Activated T-helper 2 cell treated with anti-CD3 and anti-CD28 coated beads, Interferon-gamma antibody, Interleukin-2, Interleukin-4, amounts not matched to agents 10 μg/mL and 5 μg/mL and 100 μg/mL, durations not matched to agents 14 hours and 24 hours and 36 hours (primary cell): ENCODE measurements around the gene ACO2. TPM values are rescaled to one million over a fixed set of nuclear protein-coding genes. Genes with fewer than 3 reads are reported as not detected.
"Not testable (repeated sequence)": the region's sequence is repeated elsewhere in the genome, so short reads cannot be mapped to it uniquely, and the experiment has no call there.

ENCODE experiments used
- DNase-seq: peaks from one replicate; pipeline ENCODE4 v3.0.0; 2021; ENCODE audit warnings: low spot score
- H3K27ac Mint-ChIP-seq: one replicate; pipeline ENCODE4 v1.8.0; 2021; ENCODE audit warnings: mixed read lengths
- H3K27me3 Mint-ChIP-seq: one replicate; pipeline ENCODE4 v1.8.0; 2021; ENCODE audit warnings: low read depth, mixed read lengths
- H3K36me3 Mint-ChIP-seq: one replicate; pipeline ENCODE4 v1.8.0; 2021; ENCODE audit warnings: low read depth, mixed read lengths
- H3K4me1 Mint-ChIP-seq: one replicate; pipeline ENCODE4 v1.8.0; 2021; ENCODE audit warnings: low read depth, mixed read lengths
- H3K4me3 Mint-ChIP-seq: one replicate; pipeline ENCODE4 v1.8.0; 2021; ENCODE audit warnings: low read depth, mild to moderate bottlenecking, moderate library complexity, mixed read lengths
- H3K9me3 Mint-ChIP-seq: one replicate; pipeline ENCODE4 v1.8.0; 2021; ENCODE audit warnings: mixed read lengths
- intact Hi-C: fragments of 100-400 bp; cut with micrococcal nuclease; formaldehyde crosslinking; loops from one replicate; pipeline ENCODE4 v1.15.1; 2023
- total RNA-seq: library from RNA; stranded (reverse); gene quantifications from 2 replicates; pipeline ENCODE4 v1.2.3, GENCODE V29; 2022

ACO2 gene
- total RNA-seq, 1 donor from 2014 or later: 94.1 TPM

GRCh38 chr22:41551877-41552582 lies 83.1 kb downstream of the ACO2 start:
- intact Hi-C loops: no loop called here
- Mint-ChIP-seq H3K27me3 (peaks cover 11% of the 10 kb centered on the region), H3K4me3 (no peak overlapping the region), H3K36me3 (no peaks in the 10 kb centered on the region), H3K27ac (no peak overlapping the region), H3K9me3 (no peaks in the 10 kb centered on the region), H3K4me1 (peaks cover 2% of the 10 kb centered on the region)
- DNase-seq: no peak

GRCh38 chr22:41555325-41555982 lies 86.5 kb downstream of the ACO2 start:
- Mint-ChIP-seq H3K36me3 (no peaks in the 10 kb centered on the region), H3K4me1 (peaks cover 2% of the 10 kb centered on the region), H3K4me3 (no peak overlapping the region), H3K27me3 (peaks cover 17% of the 10 kb centered on the region), H3K9me3 (no peaks in the 10 kb centered on the region), H3K27ac (no peak overlapping the region)
- intact Hi-C loops: no loop called here
- no peak for DNase-seq

GRCh38 chr22:41556561-41556960 lies 87.6 kb downstream of the ACO2 start:
- DNase-seq: no peak
- Mint-ChIP-seq H3K4me3 (no peak overlapping the region), H3K36me3 (no peaks in the 10 kb centered on the region), H3K27me3 (peaks cover 25% of the 10 kb centered on the region), H3K4me1 (peaks cover 2% of the 10 kb centered on the region), H3K27ac (no peak overlapping the region), H3K9me3 (no peaks in the 10 kb centered on the region)
- intact Hi-C loops: no loop called here

- H3K4me1 Mint-ChIP-seq: peaks cover 2% of the 10 kb centered on the region
- no peaks in the 10 kb centered on the region for H3K36me3 Mint-ChIP-seq
- no peaks in the 10 kb centered on the region for H3K9me3 Mint-ChIP-seq
- H3K27me3 Mint-ChIP-seq: peaks cover 28% of the 10 kb centered on the region
- no peak for DNase-seq
- intact Hi-C loops: no loop called here
- no peak overlapping the region for H3K27ac Mint-ChIP-seq
- H3K4me3 Mint-ChIP-seq: no peak overlapping the region
These were observed 88.7 kb downstream of the ACO2 start for GRCh38 chr22:41557401-41558240.

- H3K27ac Mint-ChIP-seq, H3K9me3 Mint-ChIP-seq, H3K4me1 Mint-ChIP-seq, DNase-seq, H3K36me3 Mint-ChIP-seq, intact Hi-C loops, H3K4me3 Mint-ChIP-seq: not testable (repeated sequence)
- peaks cover 26% of the 10 kb centered on the region for H3K27me3 Mint-ChIP-seq
These were observed 89.3 kb downstream of the ACO2 start for GRCh38 chr22:41558241-41558630.

DNA sequence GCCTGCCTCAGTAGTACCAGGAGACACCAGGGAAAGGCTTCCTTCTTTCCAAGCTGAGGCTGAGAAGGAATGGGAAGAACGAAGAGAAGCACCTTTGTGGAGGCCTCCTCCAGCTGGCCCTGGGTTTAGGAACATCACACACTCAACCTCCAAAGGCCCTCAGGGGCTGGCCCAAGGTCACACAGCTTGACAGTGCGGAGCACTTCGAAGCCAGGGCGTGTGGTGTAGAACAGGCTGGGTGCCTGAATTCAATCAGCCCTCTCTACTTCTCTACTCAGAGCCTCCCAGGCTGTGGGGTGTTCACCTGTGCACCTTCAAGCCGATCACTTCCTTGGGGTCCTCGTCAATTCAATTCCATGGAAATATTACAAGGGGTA lies 91.2 kb downstream of the ACO2 start:
- H3K27me3 Mint-ChIP-seq: peaks cover 23% of the 10 kb centered on the region
- H3K4me1 Mint-ChIP-seq: peaks cover 2% of the 10 kb centered on the region
- H3K9me3 Mint-ChIP-seq: no peaks in the 10 kb centered on the region
- intact Hi-C loops: no loop called here
- no peaks in the 10 kb centered on the region for H3K36me3 Mint-ChIP-seq
- no peak overlapping the region for H3K27ac Mint-ChIP-seq
- no peak overlapping the region for H3K4me3 Mint-ChIP-seq
- DNase-seq: no peak

DNA sequence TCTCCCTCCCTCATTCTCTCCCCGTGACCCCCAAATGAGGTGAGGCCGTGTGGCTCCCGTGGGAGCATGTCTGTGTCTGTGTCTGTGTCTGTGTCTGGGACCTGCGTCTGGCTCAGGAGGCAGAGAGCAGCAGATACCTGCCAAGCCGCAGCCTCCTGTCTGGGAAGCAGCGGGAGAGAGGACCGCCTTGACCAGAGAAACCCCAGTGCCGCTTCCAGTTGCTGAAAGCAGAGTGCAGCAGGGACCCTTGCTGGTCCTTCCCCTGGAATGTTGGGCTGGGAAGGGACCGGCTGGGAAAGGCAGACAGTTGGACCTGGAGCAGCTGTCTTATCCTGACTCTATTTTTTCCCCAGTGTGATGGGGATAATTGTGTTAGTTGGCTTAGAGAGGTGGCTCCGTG lies 92.4 kb downstream of the ACO2 start:
- Mint-ChIP-seq H3K4me1 (peaks cover 5% of the 10 kb centered on the region), H3K9me3 (no peaks in the 10 kb centered on the region), H3K36me3 (no peaks in the 10 kb centered on the region), H3K27ac (no peak overlapping the region), H3K4me3 (no peak overlapping the region), H3K27me3 (peaks cover 23% of the 10 kb centered on the region)
- intact Hi-C loops: no loop called here
- DNase-seq: no peak

GRCh38 chr22:41561788-41562187 lies 92.9 kb downstream of the ACO2 start:
- Mint-ChIP-seq H3K9me3 (no peaks in the 10 kb centered on the region), H3K4me1 (peaks cover 5% of the 10 kb centered on the region), H3K36me3 (no peaks in the 10 kb centered on the region), H3K27me3 (peaks cover 22% of the 10 kb centered on the region), H3K27ac (no peak overlapping the region), H3K4me3 (no peak overlapping the region)
- no peak for DNase-seq
- intact Hi-C loops: no loop called here

DNA sequence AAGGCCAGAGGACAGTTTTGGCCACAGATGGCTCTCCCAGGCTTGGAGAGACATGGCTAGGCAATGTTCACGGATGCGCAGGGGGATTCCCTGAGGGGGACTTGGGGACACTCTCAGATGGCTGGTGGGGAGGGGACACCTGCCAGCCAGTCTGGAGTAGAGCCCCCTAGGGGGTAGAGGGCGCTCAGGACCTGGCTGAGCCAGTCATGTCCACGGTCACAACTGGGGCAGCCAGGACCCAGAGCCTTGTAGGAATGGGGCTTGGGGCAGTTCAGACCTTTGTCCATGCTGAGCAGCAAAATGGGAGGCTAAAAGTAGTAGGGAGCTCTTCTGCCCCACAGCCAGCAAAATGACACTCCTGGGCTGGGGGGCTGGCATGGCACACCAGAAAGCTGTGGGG lies 93.5 kb downstream of the ACO2 start:
- no peaks in the 10 kb centered on the region for H3K9me3 Mint-ChIP-seq
- intact Hi-C loops: no loop called here
- no peak for DNase-seq
- no peaks in the 10 kb centered on the region for H3K36me3 Mint-ChIP-seq
- peaks cover 22% of the 10 kb centered on the region for H3K27me3 Mint-ChIP-seq
- H3K4me1 Mint-ChIP-seq: peaks cover 2% of the 10 kb centered on the region
- H3K27ac Mint-ChIP-seq: no peak overlapping the region
- H3K4me3 Mint-ChIP-seq: no peak overlapping the region

DNA sequence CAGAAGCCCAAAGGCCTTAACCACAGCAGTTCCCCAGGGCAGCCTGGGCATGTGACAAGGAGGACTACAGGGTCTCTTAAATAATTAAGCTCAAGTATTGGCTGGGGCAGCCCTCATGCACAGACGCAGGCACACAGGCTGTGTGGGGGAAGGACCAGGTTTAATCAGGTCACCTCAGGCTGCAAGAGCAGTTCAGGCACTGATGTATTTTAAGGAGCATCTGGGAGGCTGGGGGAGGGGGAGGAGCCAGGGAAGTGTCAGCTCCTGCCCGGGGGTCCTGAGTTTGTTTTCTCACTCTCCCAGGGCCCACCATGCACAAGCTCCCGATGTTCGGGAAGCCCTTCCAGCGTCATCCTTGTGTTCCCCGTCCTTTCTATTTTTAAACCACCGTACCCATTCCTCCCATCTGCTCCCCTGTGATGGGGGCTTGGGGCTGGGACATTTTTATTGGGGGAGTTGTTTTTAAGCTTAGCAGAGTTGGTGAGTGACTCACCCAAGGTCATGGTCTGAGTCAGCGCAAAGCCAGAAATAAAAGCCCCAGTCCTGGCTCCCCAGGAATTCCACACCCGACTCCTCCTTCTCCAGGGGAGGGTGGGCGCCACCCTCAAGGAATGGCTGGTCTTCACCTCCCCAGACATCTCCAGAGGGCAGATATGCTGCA lies 94.3 kb downstream of the ACO2 start:
- intact Hi-C loops: no loop called here
- Mint-ChIP-seq H3K36me3 (no peaks in the 10 kb centered on the region), H3K4me1 (peaks cover 2% of the 10 kb centered on the region), H3K27me3 (peaks cover 22% of the 10 kb centered on the region), H3K4me3 (no peak overlapping the region), H3K9me3 (no peaks in the 10 kb centered on the region), H3K27ac (no peak overlapping the region)
- DNase-seq: no peak

GRCh38 chr22:41564563-41564962 lies 95.6 kb downstream of the ACO2 start:
- Mint-ChIP-seq H3K4me3 (no peak overlapping the region), H3K27me3 (peaks cover 22% of the 10 kb centered on the region), H3K9me3 (no peaks in the 10 kb centered on the region), H3K27ac (no peak overlapping the region), H3K36me3 (no peaks in the 10 kb centered on the region), H3K4me1 (peaks cover 2% of the 10 kb centered on the region)
- DNase-seq: no peak
- intact Hi-C loops: no loop called here

DNA sequence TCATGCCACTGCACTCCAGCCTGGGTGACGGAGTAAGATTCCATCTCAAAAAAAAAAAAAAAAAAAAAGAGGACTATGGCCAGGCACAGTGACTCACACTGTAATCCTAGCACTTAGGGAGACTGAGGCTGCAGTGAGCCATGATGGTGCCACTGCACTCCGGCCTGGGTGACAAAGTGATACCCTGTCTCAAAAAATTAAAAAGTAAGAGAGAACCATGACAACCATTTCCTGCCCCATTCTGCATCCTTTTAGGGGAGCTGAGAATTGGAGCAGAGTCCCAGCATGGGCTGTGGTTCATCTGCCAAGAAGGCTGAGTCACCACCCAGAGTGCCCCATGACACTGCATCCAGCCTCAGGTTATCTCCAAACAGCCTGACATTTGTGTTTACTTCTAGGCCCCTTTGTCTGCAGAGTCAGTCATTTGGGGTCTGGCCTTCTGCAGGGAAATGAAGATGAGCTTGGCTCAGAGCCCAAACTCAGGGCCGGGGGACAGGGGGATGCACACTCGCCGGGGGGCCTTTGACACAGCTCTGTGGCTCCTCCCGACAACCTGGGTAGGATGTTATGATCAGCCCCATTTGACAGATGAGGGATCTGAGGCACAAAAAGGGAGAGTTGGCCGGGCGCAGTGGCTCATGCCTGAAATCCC lies 96.6 kb downstream of the ACO2 start:
- no peak for DNase-seq
- Mint-ChIP-seq H3K4me1 (peaks cover 2% of the 10 kb centered on the region), H3K4me3 (no peak overlapping the region), H3K9me3 (no peaks in the 10 kb centered on the region), H3K36me3 (no peaks in the 10 kb centered on the region), H3K27me3 (peaks cover 15% of the 10 kb centered on the region), H3K27ac (peak overlapping the region; percentile 15)
- intact Hi-C loops: no loop called here
